ENCODE data around the gene COL20A1. TPM values are rescaled to one million over a fixed set of nuclear protein-coding genes. Genes with fewer than 3 reads are reported as not detected.

Gene COL20A1
- total RNA-seq, 1 donor from 2014 or later: not detected

DNA sequence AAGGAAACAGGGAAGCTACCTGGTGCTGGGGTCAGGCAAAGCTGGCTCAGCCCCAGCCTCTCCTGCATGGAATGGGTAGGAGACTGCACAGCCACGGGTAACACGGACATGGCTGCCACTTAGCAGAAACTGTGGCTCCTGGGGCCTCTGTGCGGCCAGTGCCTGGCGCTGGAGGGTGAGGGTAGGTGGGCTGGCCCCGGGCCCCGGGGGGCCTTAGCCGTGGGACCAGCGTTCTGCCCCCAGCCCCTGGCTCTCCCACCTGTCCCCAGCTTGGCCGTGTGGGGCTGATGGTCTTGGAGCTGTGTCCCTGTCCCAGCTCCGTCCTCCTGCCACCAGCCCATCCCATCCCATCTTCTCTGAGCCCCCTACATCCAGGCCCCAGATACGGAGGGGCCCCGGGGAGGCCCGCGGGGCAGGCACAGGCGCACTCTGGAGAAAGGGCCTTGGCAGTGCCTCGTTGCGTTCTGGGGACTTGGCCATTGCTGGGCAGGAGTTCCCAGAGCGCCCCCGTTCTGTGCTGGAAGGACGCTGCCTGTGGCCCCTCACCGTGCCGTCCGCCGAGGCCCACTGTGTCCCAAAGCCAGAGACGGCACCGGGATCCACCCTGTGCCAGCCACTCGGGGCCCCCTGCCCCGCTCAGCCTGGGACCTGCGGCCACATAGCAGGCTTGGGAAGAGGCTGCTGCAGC lies 56.0 kb downstream of the COL20A1 start:
- intact Hi-C loops (cut with micrococcal nuclease): no loop called here
- Mint-ChIP-seq H3K27ac (no peak overlapping the region), H3K4me3 (no peak overlapping the region), H3K36me3 (ENCODE audit: low read depth) (no peaks in the 10 kb centered on the region), H3K27me3 (ENCODE audit: insufficient read depth) (no peaks in the 10 kb centered on the region), H3K9me3 (peaks cover 12% of the 10 kb centered on the region), H3K4me1 (ENCODE audit: low read depth) (no peaks in the 10 kb centered on the region)
- DNase-seq (ENCODE audit: low spot score): no peak

DNA sequence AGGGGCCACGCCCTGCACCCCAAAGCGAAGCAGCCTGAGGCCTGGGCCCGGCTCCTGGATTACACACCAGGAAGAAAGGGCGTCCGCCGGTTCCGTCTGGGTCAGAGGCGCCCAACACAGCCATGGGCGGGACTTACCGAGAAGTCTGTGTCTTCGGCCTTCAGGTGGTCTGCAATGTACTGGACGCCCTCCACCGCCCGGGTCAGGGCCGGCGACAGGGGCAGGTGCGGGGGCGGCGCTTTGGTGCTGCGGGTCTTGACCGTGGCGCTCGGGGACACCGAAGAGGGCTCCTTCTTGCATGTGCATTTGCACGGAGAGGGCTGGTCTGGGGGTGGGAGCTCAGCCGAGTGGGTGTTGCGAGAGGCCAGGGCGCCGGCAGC lies 56.5 kb downstream of the COL20A1 start:
- DNase-seq (ENCODE audit: low spot score): no peak
- intact Hi-C loops (cut with micrococcal nuclease): no loop called here
- no peak overlapping the region for H3K27ac Mint-ChIP-seq
- peaks cover 12% of the 10 kb centered on the region for H3K9me3 Mint-ChIP-seq
- no peaks in the 10 kb centered on the region for H3K27me3 Mint-ChIP-seq (ENCODE audit: insufficient read depth)
- no peak overlapping the region for H3K4me3 Mint-ChIP-seq
- H3K4me1 Mint-ChIP-seq (ENCODE audit: low read depth): no peaks in the 10 kb centered on the region
- H3K36me3 Mint-ChIP-seq (ENCODE audit: low read depth): no peaks in the 10 kb centered on the region

DNA sequence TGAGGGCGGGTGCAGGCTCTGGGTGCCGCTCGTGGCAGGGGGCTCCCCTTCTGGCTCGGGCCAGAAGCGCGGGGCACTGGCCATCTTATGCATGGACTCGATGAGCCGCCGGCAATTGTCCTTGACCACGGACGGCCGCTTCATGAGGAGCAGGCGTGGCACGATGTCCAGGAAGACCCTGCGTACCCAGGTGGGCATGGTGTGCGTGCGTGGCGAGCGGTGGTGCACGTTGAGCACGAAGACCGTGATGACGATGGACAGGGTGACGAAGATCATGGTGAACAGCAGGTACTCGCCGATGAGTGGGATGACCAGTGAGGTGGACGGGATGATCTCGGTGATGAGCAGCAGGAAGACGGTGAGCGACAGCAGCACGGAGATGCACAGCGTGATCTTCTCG lies 57.2 kb downstream of the COL20A1 start:
- Mint-ChIP-seq H3K9me3 (peaks cover 12% of the 10 kb centered on the region), H3K27ac (no peak overlapping the region), H3K4me1 (ENCODE audit: low read depth) (no peaks in the 10 kb centered on the region), H3K36me3 (ENCODE audit: low read depth) (no peaks in the 10 kb centered on the region), H3K27me3 (ENCODE audit: insufficient read depth) (no peaks in the 10 kb centered on the region), H3K4me3 (no peak overlapping the region)
- intact Hi-C loops (cut with micrococcal nuclease): no loop called here
- no peak for DNase-seq (ENCODE audit: low spot score)

DNA sequence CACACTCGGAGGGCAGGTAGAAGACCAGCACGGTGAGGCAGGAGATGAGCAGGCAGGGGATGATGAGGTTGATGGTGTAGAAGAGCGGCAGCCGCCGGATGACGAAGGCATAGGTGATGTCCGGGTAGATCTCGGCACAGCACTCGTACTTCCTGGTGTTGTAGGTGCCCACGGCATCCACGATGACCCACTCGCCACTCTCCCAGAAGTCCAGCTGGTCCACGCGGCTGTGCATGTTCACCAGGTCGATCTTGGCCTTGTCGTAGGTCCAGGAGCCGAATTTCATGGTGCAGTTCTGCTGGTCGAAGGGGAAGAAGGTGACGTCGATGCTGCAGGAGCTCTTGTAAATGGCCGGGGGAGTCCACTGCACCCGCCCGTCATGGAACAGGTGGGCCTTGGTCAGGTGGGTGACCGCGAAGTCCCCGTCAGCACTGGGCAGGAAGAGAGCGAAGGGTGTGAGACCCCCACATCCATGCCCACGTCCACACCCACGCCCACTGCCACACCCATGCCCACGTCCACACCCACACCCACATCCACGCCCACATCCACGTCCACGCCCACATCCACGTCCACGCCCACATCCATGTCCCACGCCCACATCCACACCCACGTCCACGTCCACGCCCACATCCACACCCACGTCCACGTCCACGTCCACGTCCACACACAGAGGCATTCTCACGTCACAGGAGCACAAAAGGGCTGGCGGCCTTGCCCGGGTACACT lies 57.8 kb downstream of the COL20A1 start:
- H3K9me3 Mint-ChIP-seq: peaks cover 12% of the 10 kb centered on the region
- DNase-seq (ENCODE audit: low spot score): no peak
- H3K27ac Mint-ChIP-seq: no peak overlapping the region
- no peak overlapping the region for H3K4me3 Mint-ChIP-seq
- intact Hi-C loops (cut with micrococcal nuclease): no loop called here
- no peaks in the 10 kb centered on the region for H3K27me3 Mint-ChIP-seq (ENCODE audit: insufficient read depth)
- no peaks in the 10 kb centered on the region for H3K4me1 Mint-ChIP-seq (ENCODE audit: low read depth)
- H3K36me3 Mint-ChIP-seq (ENCODE audit: low read depth): no peaks in the 10 kb centered on the region

DNA sequence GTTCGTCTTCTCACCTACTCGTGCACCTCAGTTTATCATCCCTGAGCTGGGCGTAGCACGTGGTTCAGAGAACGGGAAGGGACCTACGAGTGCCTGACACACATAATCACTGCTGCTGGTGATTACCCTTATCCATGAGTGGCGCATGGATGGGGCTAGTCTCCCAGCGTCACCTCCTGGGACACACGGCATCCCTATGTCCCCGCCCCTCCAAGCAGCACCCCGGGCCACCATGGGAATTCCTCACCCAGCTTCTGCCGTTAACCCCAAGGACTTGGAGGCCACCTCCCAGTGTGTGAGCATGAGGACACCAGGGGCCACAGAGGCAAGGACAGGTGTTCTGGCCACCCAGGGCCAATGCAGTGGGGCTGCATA lies 58.3 kb downstream of the COL20A1 start:
- no peak overlapping the region for H3K27ac Mint-ChIP-seq
- H3K27me3 Mint-ChIP-seq (ENCODE audit: insufficient read depth): no peaks in the 10 kb centered on the region
- intact Hi-C loops (cut with micrococcal nuclease): no loop called here
- no peaks in the 10 kb centered on the region for H3K4me1 Mint-ChIP-seq (ENCODE audit: low read depth)
- no peaks in the 10 kb centered on the region for H3K36me3 Mint-ChIP-seq (ENCODE audit: low read depth)
- peaks cover 12% of the 10 kb centered on the region for H3K9me3 Mint-ChIP-seq
- no peak overlapping the region for H3K4me3 Mint-ChIP-seq
- DNase-seq (ENCODE audit: low spot score): no peak

DNA sequence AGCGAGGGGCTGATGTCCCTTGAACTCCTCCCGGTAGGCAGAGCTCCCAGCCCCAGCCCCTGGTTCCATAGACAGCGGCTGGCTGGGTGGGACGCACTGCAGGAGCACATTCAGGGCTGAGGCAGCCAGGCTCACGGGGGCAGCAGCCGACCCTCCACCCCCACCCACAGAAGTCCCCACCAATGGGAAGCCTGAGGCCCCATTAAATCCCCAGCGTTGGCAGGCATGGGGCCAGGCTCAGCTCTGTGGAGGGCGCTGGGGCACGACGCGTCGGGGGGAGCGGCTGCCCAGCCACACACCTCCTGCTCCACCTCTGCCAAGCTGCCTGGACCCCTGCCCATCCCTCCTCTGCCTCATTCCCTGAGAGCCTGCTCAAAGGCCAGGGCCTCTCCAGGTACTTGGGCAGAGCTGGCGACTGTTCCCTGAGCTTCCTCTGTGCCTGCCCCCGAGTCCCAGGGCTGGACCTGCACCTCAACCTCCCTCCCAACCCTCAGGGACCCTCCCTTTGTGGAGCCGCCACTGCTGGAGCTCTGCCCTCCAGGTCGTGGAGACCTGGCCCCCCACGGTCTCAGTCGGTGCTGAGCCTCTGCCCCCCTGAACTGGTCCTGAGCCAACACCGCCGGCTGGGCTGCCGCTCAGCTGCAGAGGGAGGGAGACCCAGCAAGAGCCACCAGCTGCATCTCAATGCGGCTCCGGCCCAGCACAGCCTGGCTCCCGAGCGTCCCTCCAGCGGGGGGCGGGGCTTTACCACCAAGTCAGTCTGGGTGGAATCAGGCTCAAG lies 59.0 kb downstream of the COL20A1 start:
- Mint-ChIP-seq H3K36me3 (ENCODE audit: low read depth) (no peaks in the 10 kb centered on the region), H3K27ac (no peak overlapping the region), H3K4me1 (ENCODE audit: low read depth) (no peaks in the 10 kb centered on the region), H3K27me3 (ENCODE audit: insufficient read depth) (no peaks in the 10 kb centered on the region), H3K4me3 (no peak overlapping the region), H3K9me3 (peaks cover 12% of the 10 kb centered on the region)
- intact Hi-C loops (cut with micrococcal nuclease): no loop called here
- DNase-seq (ENCODE audit: low spot score): no peak

DNA sequence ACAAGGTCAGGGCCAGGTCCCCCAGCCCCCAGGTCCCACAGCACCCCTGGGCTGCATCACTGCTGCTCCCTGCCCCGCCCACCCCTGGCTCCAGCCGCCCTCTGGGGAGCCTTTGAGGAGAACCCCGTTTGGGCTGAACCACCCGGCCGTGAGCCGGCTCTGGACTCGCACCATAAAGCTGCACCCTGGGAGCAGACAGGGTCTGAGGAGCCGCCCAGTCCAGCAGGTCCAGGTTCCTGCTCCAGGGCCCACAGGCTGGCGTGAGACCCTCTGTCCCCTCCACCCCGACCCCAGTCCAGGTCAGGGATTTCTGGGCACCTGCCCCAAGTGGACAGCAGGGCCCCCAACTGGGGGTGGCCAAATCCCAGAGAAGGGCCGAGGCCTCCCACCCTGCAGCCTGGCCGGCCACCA lies 59.8 kb downstream of the COL20A1 start:
- H3K27me3 Mint-ChIP-seq (ENCODE audit: insufficient read depth): no peaks in the 10 kb centered on the region
- H3K27ac Mint-ChIP-seq: no peak overlapping the region
- no peak overlapping the region for H3K4me3 Mint-ChIP-seq
- no peaks in the 10 kb centered on the region for H3K4me1 Mint-ChIP-seq (ENCODE audit: low read depth)
- H3K36me3 Mint-ChIP-seq (ENCODE audit: low read depth): no peaks in the 10 kb centered on the region
- DNase-seq (ENCODE audit: low spot score): no peak
- intact Hi-C loops (cut with micrococcal nuclease): no loop called here
- H3K9me3 Mint-ChIP-seq: peaks cover 12% of the 10 kb centered on the region

DNA sequence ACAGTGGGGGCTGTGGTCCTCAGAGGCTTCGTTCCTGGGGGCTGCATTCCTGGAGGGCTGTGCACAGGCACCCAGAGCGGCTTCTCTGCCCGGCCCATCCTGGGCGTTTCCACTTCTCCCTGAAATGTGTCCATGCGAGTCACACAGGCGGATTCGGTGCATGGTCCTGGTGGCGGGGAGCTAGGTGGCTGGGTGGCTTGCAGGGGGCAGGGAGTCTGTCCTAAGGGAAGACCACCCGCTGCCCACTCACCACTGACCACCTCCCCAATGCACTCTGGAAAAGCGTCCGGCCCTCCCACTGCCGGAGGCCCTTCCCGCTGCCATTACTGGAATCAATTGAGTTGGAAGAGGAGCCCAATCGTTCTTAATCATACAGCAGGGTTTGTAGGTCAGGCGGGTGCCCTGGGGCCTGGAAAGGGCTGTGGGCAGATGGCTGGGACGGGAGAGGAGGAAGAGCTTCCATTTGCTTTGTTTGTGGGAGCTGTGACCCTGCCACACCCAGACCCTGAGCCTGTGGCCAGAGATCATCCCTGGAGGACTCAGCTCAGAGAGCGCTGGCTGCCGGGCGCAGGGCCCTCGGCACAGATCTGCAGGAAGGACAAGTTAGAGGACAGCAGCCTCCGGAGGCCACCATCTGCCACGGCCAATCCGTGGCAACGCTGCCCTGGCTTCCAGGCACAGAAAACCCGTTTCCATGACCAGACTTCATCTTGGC lies 61.8 kb downstream of the COL20A1 start:
- Mint-ChIP-seq H3K27me3 (ENCODE audit: insufficient read depth) (peaks cover 2% of the 10 kb centered on the region), H3K27ac (no peak overlapping the region), H3K4me3 (no peak overlapping the region), H3K9me3 (peaks cover 12% of the 10 kb centered on the region), H3K36me3 (ENCODE audit: low read depth) (no peaks in the 10 kb centered on the region), H3K4me1 (ENCODE audit: low read depth) (no peaks in the 10 kb centered on the region)
- intact Hi-C loops (cut with micrococcal nuclease): no loop called here
- DNase-seq (ENCODE audit: low spot score): no peak

DNA sequence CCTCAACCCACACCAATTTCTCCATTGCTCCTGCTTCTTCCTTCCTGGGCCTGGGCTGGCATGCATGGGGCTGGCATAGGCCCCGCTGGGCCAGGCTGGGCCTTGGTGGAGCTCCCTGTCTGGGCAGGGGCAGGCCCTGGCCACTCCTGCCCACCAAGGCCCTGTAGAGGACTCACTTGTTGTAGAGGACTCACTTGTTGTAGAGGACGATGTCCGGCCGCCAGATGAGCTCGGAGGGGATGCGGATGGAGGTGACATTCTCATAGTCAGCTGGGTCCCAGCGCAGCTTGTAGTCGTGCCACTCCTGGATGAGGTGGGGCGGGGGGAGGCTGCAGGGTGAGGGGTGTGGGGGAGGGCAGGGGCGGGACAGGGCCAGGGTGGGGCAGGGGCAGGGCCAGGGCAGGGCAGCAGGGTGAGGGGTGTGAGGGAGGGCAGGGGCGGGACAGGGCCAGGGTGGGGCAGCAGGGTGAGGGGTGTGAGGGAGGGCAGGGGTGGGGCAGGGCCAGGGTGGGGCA lies 62.9 kb downstream of the COL20A1 start:
- intact Hi-C loops (cut with micrococcal nuclease): no loop called here
- H3K9me3 Mint-ChIP-seq: peaks cover 4% of the 10 kb centered on the region

DNA sequence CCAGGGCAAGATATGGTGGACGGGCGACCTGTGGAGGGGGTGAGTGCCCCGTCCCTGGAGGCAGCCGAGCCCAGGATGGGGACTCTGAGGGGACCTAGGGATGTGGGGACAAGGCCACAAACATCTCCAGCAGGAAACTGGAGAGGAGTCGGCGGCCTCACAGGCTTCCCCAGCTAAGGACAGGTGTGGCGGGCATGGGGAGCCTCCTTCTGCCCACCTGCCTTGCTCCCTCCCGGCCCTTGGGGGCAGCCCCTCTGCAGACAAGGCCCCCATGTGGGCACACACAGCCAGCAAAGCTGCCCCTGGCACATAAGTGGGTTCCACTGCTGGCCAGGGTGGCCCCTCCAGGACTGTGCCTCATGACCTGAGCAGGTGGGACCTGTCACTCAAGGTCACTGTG lies 63.5 kb downstream of the COL20A1 start:
- intact Hi-C loops (cut with micrococcal nuclease): no loop called here
- Mint-ChIP-seq H3K4me1 (ENCODE audit: low read depth) (no peaks in the 10 kb centered on the region), H3K36me3 (ENCODE audit: low read depth) (no peaks in the 10 kb centered on the region), H3K27ac (no peak overlapping the region), H3K4me3 (no peak overlapping the region), H3K9me3 (no peaks in the 10 kb centered on the region), H3K27me3 (ENCODE audit: insufficient read depth) (peaks cover 4% of the 10 kb centered on the region)
- DNase-seq (ENCODE audit: low spot score): no peak

More for the DNA sequence above, 62.9 kb downstream of the COL20A1 start:
- H3K4me1 Mint-ChIP-seq (ENCODE audit: low read depth): no peaks in the 10 kb centered on the region
- no peak overlapping the region for H3K4me3 Mint-ChIP-seq
- no peak overlapping the region for H3K27ac Mint-ChIP-seq
- DNase-seq (ENCODE audit: low spot score): no peak
- peaks cover 4% of the 10 kb centered on the region for H3K27me3 Mint-ChIP-seq (ENCODE audit: insufficient read depth)
- H3K36me3 Mint-ChIP-seq (ENCODE audit: low read depth): no peaks in the 10 kb centered on the region

DNA sequence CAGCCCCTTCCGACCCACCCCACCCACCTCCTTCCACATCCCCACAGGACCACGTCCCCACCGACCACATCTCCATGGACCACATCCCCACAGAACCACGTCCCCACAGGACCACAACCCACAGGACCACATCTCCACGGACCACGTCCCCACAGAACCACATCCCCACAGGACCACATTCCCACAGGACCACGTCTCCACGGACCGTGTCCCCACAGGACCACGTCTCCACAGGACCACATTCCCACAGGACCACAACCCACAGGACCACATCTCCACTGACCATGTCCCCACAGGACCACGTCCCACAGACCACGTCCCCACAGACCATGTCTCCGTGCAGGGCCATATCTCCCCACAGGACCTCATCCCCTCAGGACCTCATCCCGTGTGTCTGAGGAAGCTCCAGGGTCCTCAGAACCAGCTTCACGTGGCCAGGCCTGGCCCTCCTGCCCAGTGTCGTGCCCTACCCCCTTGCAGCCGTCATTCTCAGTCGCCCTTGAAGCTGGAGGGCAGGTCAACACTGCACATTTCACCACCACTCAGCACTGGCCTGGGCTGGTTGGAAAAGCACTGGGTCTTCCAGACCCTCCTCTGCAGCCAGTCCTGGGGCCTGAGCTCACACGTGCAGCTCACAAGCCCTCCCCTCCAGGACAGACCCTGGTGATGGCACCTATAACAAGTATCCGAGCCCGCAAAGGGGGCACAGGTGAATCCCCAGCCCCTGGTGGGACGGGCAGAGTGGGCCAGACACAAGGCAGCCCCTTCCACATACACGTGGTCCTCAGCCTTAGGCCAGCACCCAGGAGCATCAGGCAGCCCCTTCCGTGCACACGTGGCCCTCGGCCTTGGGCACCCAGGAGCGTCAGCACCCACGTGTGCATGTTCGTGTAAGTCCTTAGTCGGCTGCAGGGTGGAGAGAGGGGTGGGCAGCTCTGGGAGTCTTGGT lies 64.2 kb downstream of the COL20A1 start:
- Mint-ChIP-seq H3K36me3 (ENCODE audit: low read depth) (no peaks in the 10 kb centered on the region), H3K4me1 (ENCODE audit: low read depth) (no peaks in the 10 kb centered on the region), H3K27me3 (ENCODE audit: insufficient read depth) (peaks cover 4% of the 10 kb centered on the region), H3K4me3 (no peak overlapping the region), H3K9me3 (no peaks in the 10 kb centered on the region), H3K27ac (no peak overlapping the region)
- no peak for DNase-seq (ENCODE audit: low spot score)
- intact Hi-C loops (cut with micrococcal nuclease): no loop called here
